Measurements from ENCODE around the gene HMBS. TPM values are rescaled to one million over a fixed set of nuclear protein-coding genes. Genes with fewer than 3 reads are reported as not detected.
A peak's percentile ranks its signal among the peaks of the same experiment; 100 is the strongest.
"Not testable (repeated sequence)": the region's sequence is repeated elsewhere in the genome, so short reads cannot be mapped to it uniquely, and the experiment has no call there.

Gene HMBS
- total and polyA plus RNA-seq, 4 experiments from 2014 or later: 5.1 to 21.2 (median 11.7) TPM

DNA sequence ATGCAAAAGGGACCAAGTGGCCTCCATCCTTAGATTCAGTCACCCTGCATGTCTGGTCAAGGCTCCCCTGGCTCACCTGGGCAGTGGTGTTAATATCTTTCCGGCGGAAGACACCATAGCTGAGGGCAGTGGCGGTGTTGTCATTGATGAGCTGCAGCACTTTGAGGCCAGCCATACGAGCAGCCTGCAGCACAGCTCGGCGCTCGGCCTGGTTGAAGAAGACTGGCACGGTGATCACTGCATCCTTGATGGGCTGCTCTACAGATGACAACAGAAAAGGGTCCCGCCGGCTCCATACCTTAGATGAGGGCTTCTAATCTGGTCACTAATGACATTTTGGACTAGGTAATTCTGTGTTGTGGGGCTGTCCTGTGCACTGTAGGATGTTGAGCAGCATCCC, 30.3 kb upstream of the HMBS start:
- intact Hi-C loops (cut with micrococcal nuclease): no loop called here
- Mint-ChIP-seq H3K9me3 (no peaks in the 10 kb centered on the region), H3K36me3 (peaks cover 48 to 72% of the 10 kb centered on the region in 2 donors), H3K27me3 (no peaks in the 10 kb centered on the region), H3K4me1 (peaks cover 26 to 65% (median 46%) of the 10 kb centered on the region in 4 donors), H3K27ac (peak overlapping the region in 1 of 7 donors; percentile 44), H3K4me3 (peak overlapping the region in 5 of 8 donors; percentile 13 to 54 (median 29))
- ChIA-PET POLR2A (ENCODE audit: partially characterized antibody) (interaction anchor here (4.3 to 5.3 kb wide), 3 partner anchors 12 to 41 kb away, joined by 32 to 67 read pairs (median 43); partner anchors contain the start of genes RPS25, TRAPPC4 and VPS11), CTCF (ENCODE audit: partially characterized antibody) (interaction anchor here (1.0 kb wide), 1 partner anchor 24 kb away, joined by 3 read pairs; the partner anchor contains the start of gene SLC37A4)
- no peaks in the 10 kb centered on the region for H3K9me3 ChIP-seq (ENCODE audit: control insufficient read depth in 1 of 2, low read length in 2 of 2)
- H3K27ac ChIP-seq (ENCODE audit: low read depth, low read length): no peak overlapping the region
- DNase-seq: no peak
- peaks cover 27% of the 10 kb centered on the region for H3K4me1 ChIP-seq (ENCODE audit: insufficient read depth, low read length)
- H3K4me3 ChIP-seq (ENCODE audit: low read length in 2 of 2): no peak overlapping the region
- H3K36me3 ChIP-seq (ENCODE audit: insufficient read depth, low read length): peaks cover 52% of the 10 kb centered on the region
- no peaks in the 10 kb centered on the region for H3K27me3 ChIP-seq (ENCODE audit: insufficient read depth, low read length)

DNA sequence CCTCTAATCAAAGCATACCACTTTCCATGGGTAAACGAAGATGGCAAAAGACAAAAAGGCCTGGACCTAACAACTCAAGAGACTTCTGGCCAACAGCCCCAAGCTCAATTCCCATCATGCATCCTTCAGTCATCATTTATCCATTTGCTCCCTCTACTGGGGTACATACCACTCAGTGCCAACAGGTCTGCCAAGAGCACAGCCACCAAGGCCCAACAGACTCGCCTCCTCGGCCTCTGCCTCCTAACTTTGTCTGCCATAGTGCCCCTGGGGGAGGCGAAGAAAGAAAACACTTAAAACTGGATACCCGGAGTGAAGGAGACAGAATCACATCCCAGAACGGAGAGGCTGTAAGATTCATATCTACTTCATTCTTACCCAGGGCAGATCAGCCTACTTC, 28.8 kb upstream of the HMBS start:
- Mint-ChIP-seq H3K4me3 (peak overlapping the region; percentile 80 to 98 (median 85)), H3K27me3 (no peaks in the 10 kb centered on the region), H3K4me1 (peaks cover 26 to 65% (median 46%) of the 10 kb centered on the region in 4 donors), H3K9me3 (no peaks in the 10 kb centered on the region), H3K36me3 (peaks cover 40 to 60% of the 10 kb centered on the region in 2 donors), H3K27ac (peak overlapping the region; percentile 72 to 91 (median 88))
- ChIA-PET CTCF (ENCODE audit: partially characterized antibody) (interaction anchor here (0.6 to 2.5 kb wide), 10 partner anchors 9 to 141 kb away, joined by 3 to 17 read pairs (median 4); partner anchors contain the start of genes DPAGT1, HINFP and VPS11), POLR2A (ENCODE audit: partially characterized antibody) (interaction anchor here (0.7 to 5.3 kb wide), 20 partner anchors 9 to 264 kb away, joined by 3 to 67 read pairs (median 7); partner anchors contain the start of genes C2CD2L, CENATAC, DDX6 and DPAGT1)
- DNase-seq: peak in 2 of 5 donors; percentile 4 to 13
- intact Hi-C loops (cut with micrococcal nuclease): loop anchor here (2.0 kb wide), 1 partner anchor 141 kb away; no protein-coding TSS in a partner anchor
- Histone ChIP-seq H3K9me3 (ENCODE audit: control insufficient read depth in 1 of 2, low read length in 2 of 2) (no peaks in the 10 kb centered on the region), H3K36me3 (ENCODE audit: insufficient read depth, low read length) (peaks cover 46% of the 10 kb centered on the region), H3K27me3 (ENCODE audit: insufficient read depth, low read length) (no peaks in the 10 kb centered on the region), H3K27ac (ENCODE audit: low read depth, low read length) (peak overlapping the region; percentile 91), H3K4me3 (ENCODE audit: low read length in 2 of 2) (peak overlapping the region; percentile 78 to 82), H3K4me1 (ENCODE audit: insufficient read depth, low read length) (peaks cover 27% of the 10 kb centered on the region)

DNA sequence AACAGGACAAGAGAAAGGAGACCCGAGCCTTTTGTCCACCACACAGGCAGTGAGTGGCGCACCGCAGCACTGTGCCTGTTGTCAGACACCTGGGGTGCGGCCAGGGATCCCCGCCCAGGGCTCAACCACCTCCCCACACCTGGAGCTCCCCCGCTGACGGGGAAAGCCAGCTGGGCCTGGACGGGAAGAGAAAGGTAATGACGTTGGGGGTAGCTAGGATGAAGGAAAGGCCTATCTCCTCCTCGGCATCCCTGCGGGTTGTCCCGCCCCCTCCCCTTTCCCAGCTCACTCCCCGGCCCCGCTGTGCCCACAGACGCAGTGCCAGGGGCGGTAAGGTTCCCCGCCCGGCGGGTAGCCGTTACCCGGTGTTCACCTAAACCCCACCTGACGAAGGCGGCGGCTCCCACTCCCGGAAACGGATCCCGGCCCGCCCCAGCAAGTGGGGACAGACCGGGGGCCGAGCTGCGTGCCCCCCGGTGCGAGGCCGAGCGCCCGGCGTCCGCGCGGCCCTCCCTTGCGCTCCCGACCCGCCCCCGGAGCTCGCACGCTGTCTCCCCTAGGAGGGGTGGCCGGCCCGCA, 28.2 kb upstream of the HMBS start:
- H3K36me3 ChIP-seq (ENCODE audit: insufficient read depth, low read length): peaks cover 40% of the 10 kb centered on the region
- peak overlapping the region; percentile 91 to 98 (median 97) for H3K27ac Mint-ChIP-seq

DNA sequence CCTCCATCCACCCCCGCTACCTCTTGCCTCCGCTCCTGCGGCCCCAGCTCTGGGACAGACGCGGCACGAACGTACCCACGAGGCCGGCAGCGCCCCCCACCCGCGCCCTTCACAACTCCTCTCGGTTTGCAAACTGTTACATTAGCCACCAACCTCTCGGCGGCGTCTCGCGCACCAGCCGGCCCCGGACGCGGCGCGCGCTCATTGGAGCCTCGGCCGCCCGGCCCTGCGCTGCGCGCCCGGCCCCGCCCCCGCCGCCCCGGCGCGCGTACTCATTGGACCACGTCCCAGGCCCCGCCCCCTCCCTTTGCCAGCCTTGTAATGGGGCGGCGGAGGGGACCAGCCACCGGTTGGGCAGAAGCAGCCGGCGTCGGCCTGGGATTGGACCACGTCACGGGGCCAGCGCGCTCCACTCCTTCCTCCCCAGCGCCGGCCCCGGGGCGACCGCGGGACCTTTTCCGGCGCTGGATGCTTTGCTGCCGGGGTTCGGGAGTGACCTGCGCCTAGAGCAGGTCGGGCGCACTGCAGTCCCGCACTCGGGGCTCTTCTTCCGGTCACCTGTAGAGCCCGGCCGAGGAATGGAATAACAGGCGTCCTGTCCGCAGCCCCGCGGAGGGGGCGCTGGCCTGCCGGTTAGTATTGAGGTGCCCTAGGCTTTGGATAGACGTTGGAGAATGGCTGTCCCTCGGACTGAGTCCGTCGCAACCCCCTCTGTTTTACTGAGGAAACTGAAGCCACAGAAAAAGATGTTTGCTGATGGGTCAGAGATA, 27.5 kb upstream of the HMBS start, which contains the start of gene HYOU1:
HYOU1 (minus strand) TSS at position 206 of the 770 bp plus-strand sequence. CDS start 1,045 bp downstream, outside the sequence.
- POLR2A ChIA-PET (ENCODE audit: partially characterized antibody): interaction anchor here (0.8 to 5.3 kb wide), 24 partner anchors 9 to 266 kb away, joined by 3 to 67 read pairs (median 6); partner anchors contain the start of genes C2CD2L, CBL, CENATAC and DDX6
- peaks cover 29 to 49% of the 10 kb centered on the region in 2 donors for H3K36me3 Mint-ChIP-seq

More for the DNA sequence above, 28.2 kb upstream of the HMBS start:
- H3K9me3 ChIP-seq (ENCODE audit: control insufficient read depth in 1 of 2, low read length in 2 of 2): no peaks in the 10 kb centered on the region
- H3K27me3 Mint-ChIP-seq: no peaks in the 10 kb centered on the region
- H3K9me3 Mint-ChIP-seq: no peaks in the 10 kb centered on the region
- peak overlapping the region; percentile 78 to 82 for H3K4me3 ChIP-seq (ENCODE audit: low read length in 2 of 2)
- intact Hi-C loops (cut with micrococcal nuclease): loop anchor here (2.0 kb wide), 1 partner anchor 140 kb away; no protein-coding TSS in a partner anchor
- peaks cover 27% of the 10 kb centered on the region for H3K4me1 ChIP-seq (ENCODE audit: insufficient read depth, low read length)
- H3K27me3 ChIP-seq (ENCODE audit: insufficient read depth, low read length): no peaks in the 10 kb centered on the region
- peak overlapping the region; percentile 92 to 98 (median 97) for H3K4me3 Mint-ChIP-seq
- peaks cover 34 to 54% of the 10 kb centered on the region in 2 donors for H3K36me3 Mint-ChIP-seq
- H3K27ac ChIP-seq (ENCODE audit: low read depth, low read length): peak overlapping the region; percentile 91
- DNase-seq: peak; percentile 38 to 79 (median 50)
- CTCF ChIA-PET (ENCODE audit: partially characterized antibody): interaction anchor here (0.6 to 2.5 kb wide), 11 partner anchors 10 to 140 kb away, joined by 3 to 17 read pairs (median 4); partner anchors contain the start of genes DPAGT1, HINFP, SLC37A4 and VPS11
- POLR2A ChIA-PET (ENCODE audit: partially characterized antibody): interaction anchor here (0.7 to 5.3 kb wide), 25 partner anchors 8 to 265 kb away, joined by 3 to 67 read pairs (median 6); partner anchors contain the start of genes C2CD2L, CBL, CENATAC and DDX6
- peaks cover 24 to 59% (median 43%) of the 10 kb centered on the region in 4 donors for H3K4me1 Mint-ChIP-seq

DNA sequence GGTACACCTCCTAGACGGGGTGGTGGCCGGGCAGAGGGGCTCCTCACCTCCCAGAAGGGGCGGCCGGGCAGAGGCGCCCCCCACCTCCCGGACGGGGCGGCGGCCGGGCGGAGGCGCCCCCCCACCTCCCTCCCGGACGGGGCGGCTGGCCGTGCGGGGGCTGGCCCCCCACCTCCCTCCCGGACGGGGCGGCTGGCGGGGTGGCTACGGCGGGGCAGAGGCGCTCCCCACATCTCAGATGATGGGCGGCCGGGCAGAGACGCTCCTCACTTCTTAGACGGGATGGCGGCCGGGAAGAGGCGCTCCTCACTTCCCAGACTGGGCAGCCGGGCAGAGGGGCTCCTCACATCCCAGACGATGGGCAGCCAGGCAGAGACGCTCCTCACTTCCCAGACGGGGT, 25.6 kb upstream of the HMBS start:
- CTCF ChIA-PET (ENCODE audit: partially characterized antibody); intact Hi-C loops (cut with micrococcal nuclease): not testable (repeated sequence)

More for the DNA sequence above, 27.5 kb upstream of the HMBS start, which contains the start of gene HYOU1:
- DNase-seq: peak; percentile 98
- no peaks in the 10 kb centered on the region for H3K27me3 ChIP-seq (ENCODE audit: insufficient read depth, low read length)
- Mint-ChIP-seq H3K27me3 (no peaks in the 10 kb centered on the region), H3K4me1 (peaks cover 20 to 52% (median 39%) of the 10 kb centered on the region in 4 donors), H3K27ac (peak within 1 kb of the TSS; percentile 91 to 98 (median 97)), H3K9me3 (no peaks in the 10 kb centered on the region), H3K4me3 (peak within 1 kb of the TSS; percentile 92 to 98 (median 97))
- intact Hi-C loops (cut with micrococcal nuclease): loop anchor here (1.0 to 2.0 kb wide), 7 partner anchors 10 to 140 kb away; partner anchors contain the start of genes CENATAC, DPAGT1, RPS25 and SLC37A4
- H3K9me3 ChIP-seq (ENCODE audit: control insufficient read depth in 1 of 2, low read length in 2 of 2): no peaks in the 10 kb centered on the region
- H3K27ac ChIP-seq (ENCODE audit: low read depth, low read length): peak within 1 kb of the TSS; percentile 91
- peak within 1 kb of the TSS; percentile 82 to 87 for H3K4me3 ChIP-seq (ENCODE audit: low read length in 2 of 2)
- H3K36me3 ChIP-seq (ENCODE audit: insufficient read depth, low read length): peaks cover 33% of the 10 kb centered on the region
- peaks cover 25% of the 10 kb centered on the region for H3K4me1 ChIP-seq (ENCODE audit: insufficient read depth, low read length)
- CTCF ChIA-PET (ENCODE audit: partially characterized antibody): interaction anchor here (0.9 to 2.5 kb wide), 12 partner anchors 10 to 265 kb away, joined by 3 to 17 read pairs (median 4); partner anchors contain the start of genes DPAGT1, HINFP, SLC37A4 and VPS11

DNA sequence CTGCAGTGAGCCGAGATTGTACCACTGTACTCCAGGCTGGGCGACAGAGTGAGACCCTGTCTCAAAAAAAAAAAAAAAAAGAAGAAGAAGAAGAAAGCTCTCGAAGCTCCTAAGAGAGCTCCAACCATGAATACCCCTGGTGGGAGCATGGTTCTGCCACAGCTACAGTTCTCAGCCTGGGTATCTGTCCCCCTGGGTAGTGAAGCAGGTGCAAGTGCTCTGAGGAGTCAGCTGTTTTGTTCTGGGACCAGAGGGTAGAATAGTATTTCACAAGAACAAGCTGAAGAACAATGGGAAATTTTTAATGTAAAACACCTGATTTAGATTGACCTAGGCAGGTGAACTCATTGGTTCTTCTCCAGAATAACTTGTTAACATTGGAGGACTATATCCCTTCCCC, 23.4 kb upstream of the HMBS start:
- Mint-ChIP-seq H3K4me1 (peaks cover 11 to 35% (median 27%) of the 10 kb centered on the region in 4 donors), H3K9me3 (no peaks in the 10 kb centered on the region), H3K27me3 (no peaks in the 10 kb centered on the region), H3K4me3 (no peak overlapping the region), H3K36me3 (peaks cover 0 to 15% of the 10 kb centered on the region in 2 donors), H3K27ac (peak overlapping the region in 1 of 7 donors; percentile 8)
- no peaks in the 10 kb centered on the region for H3K36me3 ChIP-seq (ENCODE audit: insufficient read depth, low read length)
- peaks cover 25% of the 10 kb centered on the region for H3K4me1 ChIP-seq (ENCODE audit: insufficient read depth, low read length)
- H3K27me3 ChIP-seq (ENCODE audit: insufficient read depth, low read length): no peaks in the 10 kb centered on the region
- H3K4me3 ChIP-seq (ENCODE audit: low read length in 2 of 2): no peak overlapping the region
- CTCF ChIA-PET (ENCODE audit: partially characterized antibody): interaction anchor here (1.1 to 3.3 kb wide), 4 partner anchors 14 to 135 kb away, joined by 3 to 11 read pairs (median 4); no protein-coding TSS in a partner anchor
- H3K27ac ChIP-seq (ENCODE audit: low read depth, low read length): no peak overlapping the region
- intact Hi-C loops (cut with micrococcal nuclease): no loop called here
- DNase-seq: no peak
- POLR2A ChIA-PET (ENCODE audit: partially characterized antibody): interaction anchor here (1.1 to 3.3 kb wide), 3 partner anchors 30 to 61 kb away, joined by 3 to 11 read pairs (median 4); partner anchors contain the start of gene SLC37A4
- no peaks in the 10 kb centered on the region for H3K9me3 ChIP-seq (ENCODE audit: control insufficient read depth in 1 of 2, low read length in 2 of 2)

More for the DNA sequence above, 25.6 kb upstream of the HMBS start:
- Mint-ChIP-seq H3K4me3 (peak overlapping the region in 2 of 8 donors; percentile 14 to 51), H3K36me3 (peaks cover 13 to 31% of the 10 kb centered on the region in 2 donors), H3K4me1 (peaks cover 13 to 37% (median 29%) of the 10 kb centered on the region in 4 donors), H3K27ac (peak overlapping the region in 1 of 7 donors; percentile 88)
- not testable (repeated sequence) for H3K27me3 Mint-ChIP-seq; H3K4me3 ChIP-seq (ENCODE audit: low read length in 2 of 2); H3K27ac ChIP-seq (ENCODE audit: low read depth, low read length); H3K9me3 ChIP-seq (ENCODE audit: control insufficient read depth in 1 of 2, low read length in 2 of 2); DNase-seq; H3K9me3 Mint-ChIP-seq; H3K27me3 ChIP-seq (ENCODE audit: insufficient read depth, low read length)
- peaks cover 21% of the 10 kb centered on the region for H3K4me1 ChIP-seq (ENCODE audit: insufficient read depth, low read length)
- POLR2A ChIA-PET (ENCODE audit: partially characterized antibody): interaction anchor here (1.0 kb wide), 1 partner anchor 8 kb away, joined by 3 read pairs; no protein-coding TSS in a partner anchor
- H3K36me3 ChIP-seq (ENCODE audit: insufficient read depth, low read length): peaks cover 13% of the 10 kb centered on the region

Measured in CD4-positive, alpha-beta memory T cell (primary cell).